NCI-H446 treated with DMSO at 0.1 percent for 48 hours (cell line): ENCODE results near the gene ZEB1.
"Not testable (repeated sequence)": the region's sequence is repeated elsewhere in the genome, so short reads cannot be mapped to it uniquely, and the experiment has no call there.

Experiments used
- DNase-seq: peaks from one replicate; lab custom pipeline; 2025; lab: John Stamatoyannopoulos, UW

ZEB1 gene

GRCh38 chr10:31422634-31423033 lies 103.6 kb downstream of the ZEB1 start:
- DNase-seq: no peak

- DNase-seq: no peak
Measured at GRCh38 chr10:31424473-31424872, 105.5 kb downstream of the ZEB1 start.

- DNase-seq: no peak
Measured at GRCh38 chr10:31426401-31426800, 107.4 kb downstream of the ZEB1 start.

GRCh38 chr10:31427334-31427733 lies 108.3 kb downstream of the ZEB1 start:
- DNase-seq: not testable (repeated sequence)

GRCh38 chr10:31428499-31428898 lies 109.5 kb downstream of the ZEB1 start:
- not testable (repeated sequence) for DNase-seq

- DNase-seq: no peak
Measured at GRCh38 chr10:31431021-31431420, 112.0 kb downstream of the ZEB1 start.

GRCh38 chr10:31437959-31438358 lies 118.9 kb downstream of the ZEB1 start:
- DNase-seq: no peak

GRCh38 chr10:31451766-31452165 lies 132.8 kb downstream of the ZEB1 start:
- DNase-seq: no peak

- no peak for DNase-seq
Measured at GRCh38 chr10:31456468-31456867, 137.5 kb downstream of the ZEB1 start.

GRCh38 chr10:31457858-31458257 lies 138.8 kb downstream of the ZEB1 start:
- no peak for DNase-seq

- no peak for DNase-seq
Measured at GRCh38 chr10:31458974-31459373, 140.0 kb downstream of the ZEB1 start.

- no peak for DNase-seq
Measured at GRCh38 chr10:31460242-31460641, 141.2 kb downstream of the ZEB1 start.

GRCh38 chr10:31464552-31464951 lies 145.5 kb downstream of the ZEB1 start:
- DNase-seq: no peak

GRCh38 chr10:31466313-31466712 lies 147.3 kb downstream of the ZEB1 start:
- no peak for DNase-seq

GRCh38 chr10:31467791-31468535 lies 148.9 kb downstream of the ZEB1 start:
- DNase-seq: no peak

- DNase-seq: no peak
Measured at GRCh38 chr10:31468536-31468859, 149.5 kb downstream of the ZEB1 start.

GRCh38 chr10:31475519-31475918 lies 156.5 kb downstream of the ZEB1 start:
- DNase-seq: no peak

GRCh38 chr10:31476088-31476487 lies 157.1 kb downstream of the ZEB1 start:
- DNase-seq: no peak

- DNase-seq: no peak
Measured at GRCh38 chr10:31477584-31477983, 158.6 kb downstream of the ZEB1 start.

GRCh38 chr10:31479752-31480151 lies 160.7 kb downstream of the ZEB1 start:
- no peak for DNase-seq

GRCh38 chr10:31483546-31483945 lies 164.5 kb downstream of the ZEB1 start:
- DNase-seq: no peak

GRCh38 chr10:31484431-31485135 lies 165.6 kb downstream of the ZEB1 start:
- DNase-seq: no peak

GRCh38 chr10:31490858-31491504 lies 172.0 kb downstream of the ZEB1 start:
- DNase-seq: no peak
